Uterus (tissue), 4 donors: Measurements from ENCODE around the gene CT47A1. TPM values are rescaled to one million over a fixed set of nuclear protein-coding genes. Genes with fewer than 3 reads are reported as not detected.
"Not testable (repeated sequence)": the region's sequence is repeated elsewhere in the genome, so short reads cannot be mapped to it uniquely, and the experiment has no call there.

ENCODE experiments used
- DNase-seq, 2 donors: peaks; one replicate each; pipeline ENCODE4 v3.0.0-alpha.2; 2019 to 2020
- H3K27ac ChIP-seq, 2 donors: fragments of 200-600 bp; sonication (generic); 1 replicate in 1 of 2; 2 replicates in 1 of 2; pipeline ENCODE4 v1.5.1; 2016 to 2018
- H3K27me3 ChIP-seq, 2 donors: fragments of 200-600 bp; sonication (generic); one replicate each; pipeline ENCODE4 v1.5.1; 2018 to 2019; ENCODE audit warnings: control low read depth in 1 of 2
- H3K36me3 ChIP-seq, 2 donors: fragments of 200-600 bp; sonication (generic); one replicate each; pipeline ENCODE4 v1.5.1; 2019; ENCODE audit warnings: control low read depth in 1 of 2
- H3K4me1 ChIP-seq, 2 donors: fragments of 200-600 bp; sonication (generic); one replicate each; pipeline ENCODE4 v1.5.1; 2018 to 2019; ENCODE audit warnings: control low read depth in 1 of 2
- H3K4me3 ChIP-seq, 2 donors: fragments of 200-600 bp; sonication (generic); 1 replicate in 1 of 2; 2 replicates in 1 of 2; pipeline ENCODE4 v1.5.1; 2018 to 2019; ENCODE audit warnings: mild to moderate bottlenecking in 1 of 2
- H3K9me3 ChIP-seq, 2 donors: fragments of 200-600 bp; sonication (generic); one replicate each; pipeline ENCODE4 v1.5.1; 2019; ENCODE audit warnings: control low read depth in 1 of 2
- POLR2A ChIP-seq, 2 donors: fragments of 450-650 bp; IDR thresholded peaks; one replicate each; pipeline ENCODE4 v1.6.1; 2016; ENCODE audit warnings: antibody characterized with exemption in 2 of 2, mild to moderate bottlenecking in 1 of 2, moderate library complexity in 1 of 2
- intact Hi-C: fragments of 100-400 bp; cut with DNase I; formaldehyde crosslinking; loops from one replicate; pipeline ENCODE4 v1.15.1; 2023; ENCODE audit warnings: low total_unique reads
- total RNA-seq, 4 donors: library from RNA; depleted of rRNA in 3 of 4; stranded (reverse); fragments of >200 nt in 3 of 4; gene quantifications; one replicate each; pipeline versions ENCODE4 v1.1.0 to v1.2.4, GENCODE V29; 2014 to 2023
- TF ChIP-seq, protein P1 (sequence below), 4 experiments: fragments of 200-600 bp in 2 of 4; fragments of 450-650 bp in 2 of 4; sonication (generic) in 2 of 4; IDR thresholded peaks; one replicate each; pipeline ENCODE4 v1.5.1; 2016 to 2019; ENCODE audit warnings: antibody characterized with exemption in 4 of 4, mild to moderate bottlenecking in 2 of 4, moderate library complexity in 1 of 4
- donor health status: DM: yes; HTN: yes; CAD: no.

CT47A1 gene
- not detected for total RNA-seq

DNA sequence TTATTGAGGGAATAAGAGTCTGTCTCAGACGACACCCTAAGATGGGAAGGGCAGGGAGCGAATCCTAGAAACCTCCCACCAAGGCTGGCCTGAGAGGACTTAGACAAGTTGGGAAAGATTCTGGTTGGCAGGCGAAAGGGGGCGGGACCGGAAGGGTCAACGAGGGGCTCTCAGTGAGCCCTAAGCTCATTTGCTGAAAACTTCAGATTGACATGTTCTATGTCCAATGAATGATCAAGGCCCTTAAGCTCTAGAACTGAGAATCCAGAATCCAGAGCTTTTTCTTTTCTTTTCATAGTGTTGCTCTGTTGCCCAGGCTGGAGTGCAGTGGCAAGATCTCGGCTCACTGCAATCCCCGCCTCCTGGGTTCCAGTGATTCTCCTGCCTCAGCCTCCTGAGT, at the start of gene CT47A1:
Gene CT47A1 (minus strand): TSS at position 101 of the 400 bp plus-strand sequence. CDS start 231 bp downstream, outside the sequence.
- H3K9me3 ChIP-seq, H3K36me3 ChIP-seq, H3K27ac ChIP-seq, H3K4me3 ChIP-seq, DNase-seq, H3K4me1 ChIP-seq, intact Hi-C loops, H3K27me3 ChIP-seq: not testable (repeated sequence)

DNA sequence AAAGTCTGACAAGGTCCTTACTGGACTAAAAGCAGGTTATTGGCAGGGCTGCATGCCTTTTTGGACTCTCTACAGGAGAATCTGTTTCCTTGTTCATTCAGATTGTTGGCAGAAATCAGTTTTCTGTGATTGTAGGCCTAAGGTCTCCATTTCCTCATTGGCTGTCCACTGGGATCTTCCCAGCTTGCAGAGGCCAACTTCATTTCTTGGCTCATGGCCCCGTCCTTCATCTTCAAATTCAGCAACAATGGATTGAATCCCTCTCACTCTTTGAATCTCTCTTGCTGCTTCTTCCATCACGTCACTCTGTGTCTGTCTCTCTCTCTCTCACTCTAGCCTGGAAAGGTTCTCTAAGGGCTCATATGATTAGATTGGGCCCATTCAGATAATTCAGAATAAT, 47.0 kb upstream of the CT47A1 start:
- no peak for DNase-seq
- Histone ChIP-seq H3K9me3 (no peaks in the 10 kb centered on the region), H3K4me1 (no peaks in the 10 kb centered on the region), H3K4me3 (no peak overlapping the region), H3K27me3 (no peaks in the 10 kb centered on the region), H3K36me3 (no peaks in the 10 kb centered on the region), H3K27ac (no peak overlapping the region)
- TF ChIP-seq, protein P1, sequence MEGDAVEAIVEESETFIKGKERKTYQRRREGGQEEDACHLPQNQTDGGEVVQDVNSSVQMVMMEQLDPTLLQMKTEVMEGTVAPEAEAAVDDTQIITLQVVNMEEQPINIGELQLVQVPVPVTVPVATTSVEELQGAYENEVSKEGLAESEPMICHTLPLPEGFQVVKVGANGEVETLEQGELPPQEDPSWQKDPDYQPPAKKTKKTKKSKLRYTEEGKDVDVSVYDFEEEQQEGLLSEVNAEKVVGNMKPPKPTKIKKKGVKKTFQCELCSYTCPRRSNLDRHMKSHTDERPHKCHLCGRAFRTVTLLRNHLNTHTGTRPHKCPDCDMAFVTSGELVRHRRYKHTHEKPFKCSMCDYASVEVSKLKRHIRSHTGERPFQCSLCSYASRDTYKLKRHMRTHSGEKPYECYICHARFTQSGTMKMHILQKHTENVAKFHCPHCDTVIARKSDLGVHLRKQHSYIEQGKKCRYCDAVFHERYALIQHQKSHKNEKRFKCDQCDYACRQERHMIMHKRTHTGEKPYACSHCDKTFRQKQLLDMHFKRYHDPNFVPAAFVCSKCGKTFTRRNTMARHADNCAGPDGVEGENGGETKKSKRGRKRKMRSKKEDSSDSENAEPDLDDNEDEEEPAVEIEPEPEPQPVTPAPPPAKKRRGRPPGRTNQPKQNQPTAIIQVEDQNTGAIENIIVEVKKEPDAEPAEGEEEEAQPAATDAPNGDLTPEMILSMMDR (IDR thresholded peaks at IDR 0.05) = no peak
- TF ChIP-seq POLR2A (IDR thresholded peaks at IDR 0.05) = no peak
- intact Hi-C loops = no loop called here

DNA sequence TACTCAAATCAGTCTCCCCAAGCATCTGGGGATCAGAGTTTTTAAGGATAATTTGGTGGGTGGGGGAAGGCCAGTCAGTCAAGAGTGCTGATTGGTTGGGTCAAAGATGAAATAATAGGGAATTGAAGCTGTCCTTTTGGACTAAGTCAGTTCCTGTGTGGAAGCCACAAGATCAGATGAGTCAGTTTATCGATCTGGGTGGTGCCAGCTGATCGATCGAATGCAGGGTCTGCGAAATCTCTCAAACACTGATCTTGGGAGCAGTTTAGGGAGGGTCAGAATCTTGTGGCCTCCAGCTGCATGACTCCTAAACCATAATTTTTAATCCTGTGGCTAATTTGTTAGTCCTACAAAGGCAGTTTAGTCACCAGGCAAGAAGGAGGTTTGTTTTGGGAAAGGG, 44.5 kb upstream of the CT47A1 start:
- no peaks in the 10 kb centered on the region for H3K36me3 ChIP-seq
- H3K9me3 ChIP-seq = no peaks in the 10 kb centered on the region
- no peak overlapping the region for H3K27ac ChIP-seq
- intact Hi-C loops = no loop called here
- no peak overlapping the region for H3K4me3 ChIP-seq
- H3K27me3 ChIP-seq = no peaks in the 10 kb centered on the region
- no peak for DNase-seq
- H3K4me1 ChIP-seq = no peaks in the 10 kb centered on the region
- TF ChIP-seq, protein P1 (IDR thresholded peaks at IDR 0.05) = no peak
- TF ChIP-seq POLR2A (IDR thresholded peaks at IDR 0.05) = no peak

DNA sequence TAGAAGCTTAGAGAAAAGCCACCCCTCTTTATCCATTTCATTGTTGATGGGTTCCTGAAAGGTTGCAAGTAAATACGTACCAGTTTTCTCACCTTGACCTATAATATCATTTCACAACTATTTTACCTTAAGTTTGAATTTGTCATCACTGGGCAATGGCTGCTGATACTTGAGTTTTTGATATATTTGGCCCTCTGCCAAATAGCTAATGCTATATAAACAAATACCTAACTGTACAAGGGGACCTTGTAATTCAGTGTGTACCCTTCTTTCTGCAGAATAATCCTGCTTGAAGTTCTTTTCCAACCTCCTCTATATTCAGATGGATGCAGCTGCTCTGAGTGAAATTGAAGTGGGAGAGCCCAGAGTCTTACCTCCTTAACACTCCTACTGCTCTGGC, 42.9 kb upstream of the CT47A1 start:
- TF ChIP-seq, protein P1 (IDR thresholded peaks at IDR 0.05) = no peak
- TF ChIP-seq POLR2A (IDR thresholded peaks at IDR 0.05) = no peak

DNA sequence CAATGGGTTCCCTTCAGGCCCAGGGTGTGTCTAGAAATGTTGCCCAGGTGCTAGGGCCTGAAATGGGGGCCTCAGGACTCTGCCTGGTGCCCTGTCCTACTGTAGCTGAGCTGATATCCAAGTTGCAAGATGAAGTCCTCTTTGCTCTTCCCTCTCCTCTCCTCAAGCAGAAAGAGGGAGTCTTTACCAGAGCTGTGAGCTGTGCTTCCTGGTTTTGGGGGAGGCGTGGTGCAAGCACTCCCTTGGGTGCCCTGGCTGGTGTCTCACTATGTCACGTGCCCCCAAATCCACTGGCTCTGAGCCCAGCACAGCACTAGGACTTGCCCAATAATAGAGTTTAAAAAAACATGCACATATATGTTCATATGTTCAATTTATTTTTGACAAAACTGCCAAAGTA, 29.3 kb upstream of the CT47A1 start:
- no peak overlapping the region for H3K4me3 ChIP-seq
- H3K4me1 ChIP-seq = no peaks in the 10 kb centered on the region
- TF ChIP-seq, protein P1 (IDR thresholded peaks at IDR 0.05) = no peak
- no peak for TF ChIP-seq POLR2A (IDR thresholded peaks at IDR 0.05)
- intact Hi-C loops = no loop called here
- no peaks in the 10 kb centered on the region for H3K27me3 ChIP-seq
- H3K27ac ChIP-seq = no peak overlapping the region
- H3K9me3 ChIP-seq = no peaks in the 10 kb centered on the region
- H3K36me3 ChIP-seq = no peaks in the 10 kb centered on the region
- DNase-seq = no peak

More for the DNA sequence above, 42.9 kb upstream of the CT47A1 start:
- DNase-seq = no peak
- Histone ChIP-seq H3K27ac (no peak overlapping the region), H3K36me3 (no peaks in the 10 kb centered on the region), H3K4me1 (no peaks in the 10 kb centered on the region), H3K9me3 (no peaks in the 10 kb centered on the region), H3K4me3 (no peak overlapping the region), H3K27me3 (no peaks in the 10 kb centered on the region)
- intact Hi-C loops = no loop called here

DNA sequence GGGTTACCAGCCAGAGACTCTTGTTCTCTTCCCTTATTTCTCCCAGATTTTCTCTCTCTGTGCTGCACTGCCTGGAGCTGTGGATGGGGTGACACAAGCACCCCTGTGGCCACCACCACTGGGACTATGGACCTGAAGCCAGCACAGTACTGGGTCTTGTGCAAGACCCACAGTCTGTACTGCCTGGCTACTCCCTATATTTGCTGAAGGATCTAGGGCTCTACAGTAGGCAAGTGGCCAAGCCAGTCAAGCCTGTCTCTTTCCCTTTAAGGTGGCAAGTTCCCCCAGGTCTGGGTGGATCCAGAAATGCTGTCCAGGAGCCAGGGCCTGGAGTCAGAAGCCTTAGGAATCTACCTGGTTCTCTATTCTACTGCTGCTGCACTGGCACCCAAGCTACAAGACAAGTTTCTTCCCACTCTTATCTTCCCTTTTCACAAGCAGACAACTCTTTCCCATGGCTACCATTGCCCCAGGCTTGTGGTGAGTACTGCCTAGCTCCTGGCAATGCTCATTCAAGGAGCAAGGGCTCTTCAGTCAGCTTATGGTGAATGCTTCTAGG, 28.4 kb upstream of the CT47A1 start:
- intact Hi-C loops = no loop called here

More for the DNA sequence above, 28.4 kb upstream of the CT47A1 start:
- Histone ChIP-seq H3K27ac (no peak overlapping the region), H3K4me3 (no peak overlapping the region), H3K27me3 (no peaks in the 10 kb centered on the region), H3K36me3 (no peaks in the 10 kb centered on the region), H3K9me3 (no peaks in the 10 kb centered on the region), H3K4me1 (no peaks in the 10 kb centered on the region)
- DNase-seq = no peak
- TF ChIP-seq, protein P1 (IDR thresholded peaks at IDR 0.05) = no peak
- no peak for TF ChIP-seq POLR2A (IDR thresholded peaks at IDR 0.05)
